WI38 (cell line): Measurements from ENCODE around the gene EML3.
A peak's percentile ranks its signal among the peaks of the same experiment; 100 is the strongest.

Source experiments
- H3K4me3 ChIP-seq: 2 replicates; pipeline ENCODE4 v1.5.1; 2011; ENCODE audit warnings: low read depth, mild to moderate bottlenecking, control low read depth, low read length
- TF ChIP-seq, protein P1 (sequence below): IDR thresholded peaks from 2 replicates; pipeline ENCODE4 v1.5.1; 2012; ENCODE audit warnings: low read depth, mild to moderate bottlenecking, control low read depth, low read length

EML3 gene

GRCh38 chr11:62648967-62649364 is 36.4 kb upstream of the EML3 start:
- H3K4me3 ChIP-seq: no peak overlapping the region
- TF ChIP-seq, protein P1, sequence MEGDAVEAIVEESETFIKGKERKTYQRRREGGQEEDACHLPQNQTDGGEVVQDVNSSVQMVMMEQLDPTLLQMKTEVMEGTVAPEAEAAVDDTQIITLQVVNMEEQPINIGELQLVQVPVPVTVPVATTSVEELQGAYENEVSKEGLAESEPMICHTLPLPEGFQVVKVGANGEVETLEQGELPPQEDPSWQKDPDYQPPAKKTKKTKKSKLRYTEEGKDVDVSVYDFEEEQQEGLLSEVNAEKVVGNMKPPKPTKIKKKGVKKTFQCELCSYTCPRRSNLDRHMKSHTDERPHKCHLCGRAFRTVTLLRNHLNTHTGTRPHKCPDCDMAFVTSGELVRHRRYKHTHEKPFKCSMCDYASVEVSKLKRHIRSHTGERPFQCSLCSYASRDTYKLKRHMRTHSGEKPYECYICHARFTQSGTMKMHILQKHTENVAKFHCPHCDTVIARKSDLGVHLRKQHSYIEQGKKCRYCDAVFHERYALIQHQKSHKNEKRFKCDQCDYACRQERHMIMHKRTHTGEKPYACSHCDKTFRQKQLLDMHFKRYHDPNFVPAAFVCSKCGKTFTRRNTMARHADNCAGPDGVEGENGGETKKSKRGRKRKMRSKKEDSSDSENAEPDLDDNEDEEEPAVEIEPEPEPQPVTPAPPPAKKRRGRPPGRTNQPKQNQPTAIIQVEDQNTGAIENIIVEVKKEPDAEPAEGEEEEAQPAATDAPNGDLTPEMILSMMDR: no peak

DNA sequence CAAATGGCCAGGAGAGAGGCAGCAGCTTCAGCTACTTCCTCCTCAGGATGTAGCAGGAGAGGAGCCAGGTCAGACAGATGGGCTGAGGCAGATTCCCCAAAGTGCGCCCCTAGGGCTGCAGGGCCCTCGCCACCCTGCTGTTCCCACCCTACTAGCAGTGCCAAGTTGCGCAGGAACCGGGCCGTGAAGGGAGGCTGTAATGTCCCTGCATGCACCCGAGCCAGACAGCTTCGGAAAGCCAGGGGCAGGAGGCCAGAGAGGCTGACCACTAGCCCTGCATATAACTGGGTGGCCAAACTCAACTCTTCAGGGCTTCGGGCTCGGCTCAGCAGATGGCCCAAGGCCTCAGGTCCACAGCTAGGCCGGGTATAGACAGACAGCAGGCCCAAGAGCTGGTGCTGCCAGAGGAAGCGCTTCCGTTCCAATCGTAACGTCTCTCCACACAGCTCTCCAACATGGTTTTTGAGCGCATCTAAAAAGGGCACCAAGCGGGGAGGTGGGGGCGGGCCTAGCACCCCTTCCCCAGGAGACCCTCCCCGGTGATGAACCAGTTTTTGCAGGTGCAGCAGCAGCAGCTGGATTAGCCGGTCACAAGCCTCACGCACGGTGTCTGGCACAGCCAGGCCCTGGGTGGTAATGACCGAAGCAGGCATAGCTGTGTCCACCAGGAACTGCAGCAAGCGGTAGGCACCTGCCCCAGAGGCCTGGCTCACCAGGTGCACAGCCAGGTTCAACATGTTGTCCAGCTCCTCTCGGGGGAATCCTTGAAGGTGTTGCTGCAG is 35.8 kb upstream of the EML3 start:
- no peak overlapping the region for H3K4me3 ChIP-seq
- TF ChIP-seq, protein P1: no peak

GRCh38 chr11:62647609-62648005 is 35.0 kb upstream of the EML3 start:
- H3K4me3 ChIP-seq: no peak overlapping the region
- TF ChIP-seq, protein P1: no peak

DNA sequence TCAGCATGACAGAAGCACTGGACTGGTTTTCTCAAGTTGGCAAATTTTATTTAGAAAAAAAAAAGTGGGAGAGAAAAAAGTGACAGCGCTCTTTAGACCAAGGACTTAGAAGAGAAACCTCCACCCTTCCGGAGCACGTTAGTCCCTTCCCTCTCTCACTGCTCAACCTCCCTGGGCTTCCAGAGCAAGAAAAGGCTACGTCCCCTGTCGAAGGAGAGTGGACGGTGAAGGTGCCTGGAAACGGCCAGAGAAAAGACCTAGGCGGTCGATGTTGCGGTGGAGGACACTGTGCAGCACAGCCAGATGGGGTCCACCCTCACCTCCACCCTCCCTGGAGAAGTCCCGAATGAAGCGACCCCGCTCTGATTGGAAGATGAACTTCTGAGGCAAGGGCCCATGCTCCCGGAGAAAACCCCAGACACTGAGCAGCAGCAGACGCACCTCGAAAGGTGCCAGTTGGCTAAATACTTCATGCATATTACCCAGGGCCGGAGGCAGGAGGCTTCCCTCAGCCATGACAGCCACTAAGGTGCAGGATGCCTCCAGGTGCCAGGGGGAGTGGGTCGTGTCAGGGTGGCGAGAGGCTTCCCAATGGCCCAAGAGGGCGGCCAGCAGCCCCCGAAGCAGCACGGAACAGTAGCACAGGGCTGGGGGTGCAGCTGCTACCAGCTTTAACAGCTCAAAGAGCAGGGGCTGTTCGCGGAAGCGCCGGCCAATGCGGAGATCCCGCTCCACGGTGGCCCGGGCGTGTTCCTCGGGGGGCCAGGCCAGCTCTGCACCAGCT is 34.4 kb upstream of the EML3 start:
- no peak overlapping the region for H3K4me3 ChIP-seq
- TF ChIP-seq, protein P1: no peak

GRCh38 chr11:62645946-62646824 is 33.6 kb upstream of the EML3 start, which contains the start of gene GANAB:
TSS of gene GANAB (minus strand) at chr11:62646613. CDS start at chr11:62646599, 14 bp downstream.
- peak within 1 kb of the TSS; percentile 96 for H3K4me3 ChIP-seq
- TF ChIP-seq, protein P1: no peak

GRCh38 chr11:62645671-62645945 is 33.0 kb upstream of the EML3 start:
- peak overlapping the region; percentile 96 for H3K4me3 ChIP-seq
- TF ChIP-seq, protein P1: no peak
